T-helper 2 cell treated with Interferon-gamma antibody and Interleukin-4, amounts not matched to agents 5 μg/mL and 100 μg/mL, for 36 hours (primary cell): ENCODE data around the gene PLOD1.

Source experiments
- DNase-seq: peaks from one replicate; pipeline ENCODE4 v3.0.0; 2021; ENCODE audit warnings: low spot score
- H3K27ac Mint-ChIP-seq: one replicate; pipeline ENCODE4 v1.8.0; 2021; ENCODE audit warnings: mild to moderate bottlenecking, mixed read lengths
- H3K27me3 Mint-ChIP-seq: one replicate; pipeline ENCODE4 v1.8.0; 2021; ENCODE audit warnings: low read depth, mixed read lengths
- H3K36me3 Mint-ChIP-seq: one replicate; pipeline ENCODE4 v1.8.0; 2021; ENCODE audit warnings: low read depth, mixed read lengths
- H3K4me1 Mint-ChIP-seq: one replicate; pipeline ENCODE4 v1.8.0; 2021; ENCODE audit warnings: low read depth, mixed read lengths
- H3K4me3 Mint-ChIP-seq: one replicate; pipeline ENCODE4 v1.8.0; 2022; ENCODE audit warnings: mild to moderate bottlenecking, moderate library complexity, mixed read lengths
- H3K9me3 Mint-ChIP-seq: one replicate; pipeline ENCODE4 v1.8.0; 2021; ENCODE audit warnings: mixed read lengths

The PLOD1 gene

GRCh38 chr1:12016182-12016581 is 81.7 kb downstream of the PLOD1 start:
- H3K4me3 Mint-ChIP-seq = no peak overlapping the region
- peaks cover 39% of the 10 kb centered on the region for H3K4me1 Mint-ChIP-seq
- no peak for DNase-seq
- H3K36me3 Mint-ChIP-seq = peaks cover 31% of the 10 kb centered on the region
- no peaks in the 10 kb centered on the region for H3K9me3 Mint-ChIP-seq
- no peaks in the 10 kb centered on the region for H3K27me3 Mint-ChIP-seq
- H3K27ac Mint-ChIP-seq = peak overlapping the region; percentile 62

- no peak for DNase-seq
- peak overlapping the region; percentile 90 for H3K4me3 Mint-ChIP-seq
These were observed 85.5 kb downstream of the PLOD1 start for GRCh38 chr1:12019858-12020509.

GRCh38 chr1:12021616-12022015 is 87.1 kb downstream of the PLOD1 start:
- Mint-ChIP-seq H3K27ac (no peak overlapping the region), H3K4me3 (peak overlapping the region; percentile 45), H3K4me1 (peaks cover 13% of the 10 kb centered on the region), H3K36me3 (peaks cover 43% of the 10 kb centered on the region), H3K27me3 (no peaks in the 10 kb centered on the region), H3K9me3 (no peaks in the 10 kb centered on the region)
- no peak for DNase-seq

More at GRCh38 chr1:12019858-12020509, 85.5 kb downstream of the PLOD1 start:
- Mint-ChIP-seq H3K9me3 (no peaks in the 10 kb centered on the region), H3K4me1 (peaks cover 15% of the 10 kb centered on the region), H3K36me3 (peaks cover 33% of the 10 kb centered on the region), H3K27ac (peak overlapping the region; percentile 73), H3K27me3 (no peaks in the 10 kb centered on the region)

- DNase-seq = no peak
- peak overlapping the region; percentile 45 for H3K4me3 Mint-ChIP-seq
- H3K9me3 Mint-ChIP-seq = no peaks in the 10 kb centered on the region
- no peak overlapping the region for H3K27ac Mint-ChIP-seq
- peaks cover 14% of the 10 kb centered on the region for H3K4me1 Mint-ChIP-seq
- H3K27me3 Mint-ChIP-seq = no peaks in the 10 kb centered on the region
- H3K36me3 Mint-ChIP-seq = peaks cover 46% of the 10 kb centered on the region
These were observed 87.5 kb downstream of the PLOD1 start for GRCh38 chr1:12022036-12022435.
